Trophoblast cell (in vitro differentiated cells and primary cell): ENCODE results near the gene NCAM2.
"Not testable (repeated sequence)": the region's sequence is repeated elsewhere in the genome, so short reads cannot be mapped to it uniquely, and the experiment has no call there.

ENCODE experiments used
- DNase-seq, 2 donors: peaks; one replicate each; pipeline ENCODE4 v3.0.0-alpha.2; 2016
- H2AFZ ChIP-seq: 2 replicates; pipeline ENCODE4 v1.6.1; 2013; ENCODE audit warnings: low read length, moderate library complexity, mild to moderate bottlenecking; ENCODE audit not compliant: insufficient read depth, poor library complexity
- H2AK5ac ChIP-seq: 2 replicates; pipeline ENCODE4 v1.6.1; 2013; ENCODE audit warnings: mild to moderate bottlenecking, low read length
- H2BK120ac ChIP-seq: 2 replicates; pipeline ENCODE4 v1.6.1; 2013; ENCODE audit warnings: low read length, mild to moderate bottlenecking, moderate library complexity; ENCODE audit not compliant: insufficient read depth, poor library complexity
- H2BK12ac ChIP-seq: 2 replicates; pipeline ENCODE4 v1.6.1; 2013; ENCODE audit warnings: mild to moderate bottlenecking, low read length, moderate library complexity
- H2BK5ac ChIP-seq: 2 replicates; pipeline ENCODE4 v1.6.1; 2013; ENCODE audit warnings: low read length, low read depth, moderate library complexity, mild to moderate bottlenecking; ENCODE audit not compliant: poor library complexity
- H3K14ac ChIP-seq: 2 replicates; pipeline ENCODE4 v1.6.1; 2013; ENCODE audit warnings: mild to moderate bottlenecking, low read length
- H3K18ac ChIP-seq: 2 replicates; pipeline ENCODE4 v1.6.1; 2013; ENCODE audit warnings: mild to moderate bottlenecking, low read length
- H3K23ac ChIP-seq: 2 replicates; pipeline ENCODE4 v1.6.1; 2013; ENCODE audit warnings: low read length
- H3K27ac ChIP-seq: 2 replicates; pipeline ENCODE4 v1.5.1; 2013; ENCODE audit warnings: low read depth, mild to moderate bottlenecking, inconsistent platforms, low read length, moderate library complexity
- H3K27me3 ChIP-seq: 2 replicates; pipeline ENCODE4 v1.6.1; 2013; ENCODE audit warnings: inconsistent platforms, mild to moderate bottlenecking, low read length, moderate library complexity; ENCODE audit not compliant: insufficient read depth
- H3K36me3 ChIP-seq, 2 experiments: 1 replicate in 1 of 2; 2 replicates in 1 of 2; pipeline ENCODE4 v1.6.1; 2013; ENCODE audit warnings: low read length in 2 of 2, mild to moderate bottlenecking in 2 of 2, moderate library complexity in 1 of 2; ENCODE audit not compliant: insufficient read depth in 2 of 2, control insufficient read depth in 1 of 2
- H3K4ac ChIP-seq: 2 replicates; pipeline ENCODE4 v1.6.1; 2013; ENCODE audit warnings: low read depth, mild to moderate bottlenecking, low read length, moderate library complexity
- H3K4me1 ChIP-seq, 2 experiments: 1 replicate in 1 of 2; 2 replicates in 1 of 2; pipeline ENCODE4 v1.6.1; 2013; ENCODE audit warnings: low read length in 2 of 2, mild to moderate bottlenecking in 2 of 2, moderate library complexity in 1 of 2; ENCODE audit not compliant: insufficient read depth in 2 of 2, control insufficient read depth in 1 of 2
- H3K4me2 ChIP-seq: 2 replicates; pipeline ENCODE4 v1.6.1; 2013; ENCODE audit warnings: inconsistent platforms, mild to moderate bottlenecking, low read length, moderate library complexity
- H3K4me3 ChIP-seq: 2 replicates; pipeline ENCODE4 v1.5.1; 2013; ENCODE audit warnings: mild to moderate bottlenecking, low read depth, low read length, inconsistent platforms
- H3K79me1 ChIP-seq: one replicate; pipeline ENCODE4 v1.6.1; 2013; ENCODE audit warnings: low read length
- H3K79me2 ChIP-seq: 2 replicates; pipeline ENCODE4 v1.6.1; 2013; ENCODE audit warnings: low read length, mild to moderate bottlenecking; ENCODE audit not compliant: control insufficient read depth, insufficient read depth, poor library complexity
- H3K9ac ChIP-seq: 2 replicates; pipeline ENCODE4 v1.6.1; 2013; ENCODE audit warnings: mild to moderate bottlenecking, low read length
- H3K9me3 ChIP-seq: 2 replicates; pipeline ENCODE4 v1.6.1; 2013; ENCODE audit warnings: low read depth, mild to moderate bottlenecking, control low read depth, inconsistent platforms, low read length; ENCODE audit not compliant: insufficient read depth
- H4K12ac ChIP-seq: 2 replicates; pipeline ENCODE4 v1.6.1; 2013; ENCODE audit warnings: low read depth, mild to moderate bottlenecking, low read length, moderate library complexity
- H4K8ac ChIP-seq: 2 replicates; pipeline ENCODE4 v1.6.1; 2013; ENCODE audit warnings: low read depth, mild to moderate bottlenecking, low read length, moderate library complexity
- H4K91ac ChIP-seq: one replicate; pipeline ENCODE4 v1.6.1; 2013; ENCODE audit warnings: low read depth, mild to moderate bottlenecking, low read length, moderate library complexity
- WGBS: extraction: QIAGEN DNeasy Blood & Tissue Kit; methylation state at CpG from one replicate; pipeline ENCODE4 v1.1.7; 2013; ENCODE audit warnings: missing lambda C conversion rate; ENCODE audit not compliant: insufficient read length, insufficient coverage; ENCODE audit errors: extremely low coverage; 5-methylcytosine and 5-hydroxymethylcytosine counted together

NCAM2 gene

GRCh38 chr21:21149445-21149844, 151.2 kb downstream of the NCAM2 start:
- not testable (repeated sequence) for H3K36me3 ChIP-seq, H4K12ac ChIP-seq, H4K91ac ChIP-seq, H3K18ac ChIP-seq, H3K9ac ChIP-seq, H2AK5ac ChIP-seq, H3K23ac ChIP-seq, H3K4me1 ChIP-seq, H2BK5ac ChIP-seq, H3K27me3 ChIP-seq, DNase-seq, H2BK12ac ChIP-seq, H4K8ac ChIP-seq, H2BK120ac ChIP-seq, H3K27ac ChIP-seq, H2AFZ ChIP-seq, H3K14ac ChIP-seq, H3K79me2 ChIP-seq, H3K4ac ChIP-seq, H3K4me3 ChIP-seq, H3K79me1 ChIP-seq, H3K9me3 ChIP-seq, H3K4me2 ChIP-seq
- no CpG with 5 or more reads among the region's 4 CpGs for WGBS

GRCh38 chr21:21151231-21151630, 153.0 kb downstream of the NCAM2 start:
- no peak overlapping the region for H3K23ac ChIP-seq
- H3K18ac ChIP-seq: no peak overlapping the region
- no peak overlapping the region for H3K4me3 ChIP-seq
- H3K9ac ChIP-seq: no peak overlapping the region
- H3K14ac ChIP-seq: no peak overlapping the region
- DNase-seq: no peak
- H4K91ac ChIP-seq: no peak overlapping the region
- WGBS: no CpG with 5 or more reads among the region's 3 CpGs
- H2AK5ac ChIP-seq: no peak overlapping the region
- no peaks in the 10 kb centered on the region for H3K36me3 ChIP-seq
- H4K8ac ChIP-seq: no peak overlapping the region
- no peak overlapping the region for H2AFZ ChIP-seq
- H3K27me3 ChIP-seq: no peaks in the 10 kb centered on the region
- H3K4me2 ChIP-seq: no peak overlapping the region
- no peaks in the 10 kb centered on the region for H3K79me1 ChIP-seq
- no peaks in the 10 kb centered on the region for H3K79me2 ChIP-seq
- H3K9me3 ChIP-seq: no peaks in the 10 kb centered on the region
- H3K27ac ChIP-seq: no peak overlapping the region
- H4K12ac ChIP-seq: no peak overlapping the region
- H2BK120ac ChIP-seq: no peak overlapping the region
- no peak overlapping the region for H3K4ac ChIP-seq
- no peak overlapping the region for H2BK12ac ChIP-seq
- no peaks in the 10 kb centered on the region for H3K4me1 ChIP-seq
- H2BK5ac ChIP-seq: no peak overlapping the region

GRCh38 chr21:21156397-21156796, 158.2 kb downstream of the NCAM2 start:
- Histone ChIP-seq H3K9ac (no peak overlapping the region), H3K4me3 (no peak overlapping the region), H2BK5ac (no peak overlapping the region), H2AK5ac (no peak overlapping the region), H4K8ac (no peak overlapping the region), H3K4me2 (no peak overlapping the region), H3K27ac (no peak overlapping the region), H3K36me3 (no peaks in the 10 kb centered on the region), H3K23ac (no peak overlapping the region), H2BK120ac (no peak overlapping the region), H3K27me3 (no peaks in the 10 kb centered on the region), H4K91ac (no peak overlapping the region), H3K4ac (no peak overlapping the region), H3K14ac (no peak overlapping the region), H3K9me3 (no peaks in the 10 kb centered on the region), H4K12ac (no peak overlapping the region), H3K79me2 (no peaks in the 10 kb centered on the region), H2BK12ac (no peak overlapping the region), H3K18ac (no peak overlapping the region), H2AFZ (no peak overlapping the region), H3K79me1 (no peaks in the 10 kb centered on the region), H3K4me1 (no peaks in the 10 kb centered on the region)
- DNase-seq: no peak

- Histone ChIP-seq H2AFZ (no peak overlapping the region), H2BK5ac (no peak overlapping the region), H3K9me3 (no peaks in the 10 kb centered on the region), H3K14ac (no peak overlapping the region), H3K9ac (no peak overlapping the region), H3K4me2 (no peak overlapping the region), H3K27ac (no peak overlapping the region), H3K36me3 (no peaks in the 10 kb centered on the region), H3K4me3 (no peak overlapping the region), H2AK5ac (no peak overlapping the region), H3K18ac (no peak overlapping the region), H4K91ac (no peak overlapping the region), H2BK12ac (no peak overlapping the region), H3K79me2 (no peaks in the 10 kb centered on the region), H3K23ac (no peak overlapping the region), H3K27me3 (no peaks in the 10 kb centered on the region), H4K12ac (no peak overlapping the region), H3K4me1 (no peaks in the 10 kb centered on the region), H3K79me1 (no peaks in the 10 kb centered on the region), H4K8ac (no peak overlapping the region), H2BK120ac (no peak overlapping the region), H3K4ac (no peak overlapping the region)
- no peak for DNase-seq
- WGBS: no CpG with 5 or more reads among the region's 4 CpGs
These were observed 158.7 kb downstream of the NCAM2 start for GRCh38 chr21:21156957-21157356.
